Activated CD4-positive, alpha-beta T cell treated with anti-CD3 and anti-CD28 coated beads for 4 hours (primary cell): Measurements from ENCODE around the gene EHD2.
"Not testable (repeated sequence)": the region's sequence is repeated elsewhere in the genome, so short reads cannot be mapped to it uniquely, and the experiment has no call there.

Experiments used
- DNase-seq, 2 donors: peaks; one replicate each; pipeline ENCODE4 v3.0.0-alpha.2; 2020

The EHD2 gene

DNA sequence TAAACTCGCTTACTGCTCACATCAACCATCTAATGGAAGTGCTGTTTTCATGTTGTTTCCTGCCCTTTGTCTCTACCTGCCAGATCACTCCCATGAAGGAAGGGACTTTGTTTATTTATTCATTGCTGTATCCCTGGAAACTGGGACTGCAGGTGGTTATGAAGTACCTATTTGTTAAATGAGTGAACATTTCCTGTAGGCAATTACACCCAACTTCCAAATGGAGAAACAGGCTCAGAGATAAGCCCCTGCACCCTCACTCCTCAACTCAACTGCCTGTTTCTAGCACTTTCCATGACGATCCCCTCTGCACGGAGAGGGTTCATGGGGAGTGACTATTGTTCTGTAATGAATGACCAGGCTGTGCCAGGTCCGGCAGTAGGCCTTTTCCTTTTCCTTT lies 63.3 kb downstream of the EHD2 start:
- no peak for DNase-seq

DNA sequence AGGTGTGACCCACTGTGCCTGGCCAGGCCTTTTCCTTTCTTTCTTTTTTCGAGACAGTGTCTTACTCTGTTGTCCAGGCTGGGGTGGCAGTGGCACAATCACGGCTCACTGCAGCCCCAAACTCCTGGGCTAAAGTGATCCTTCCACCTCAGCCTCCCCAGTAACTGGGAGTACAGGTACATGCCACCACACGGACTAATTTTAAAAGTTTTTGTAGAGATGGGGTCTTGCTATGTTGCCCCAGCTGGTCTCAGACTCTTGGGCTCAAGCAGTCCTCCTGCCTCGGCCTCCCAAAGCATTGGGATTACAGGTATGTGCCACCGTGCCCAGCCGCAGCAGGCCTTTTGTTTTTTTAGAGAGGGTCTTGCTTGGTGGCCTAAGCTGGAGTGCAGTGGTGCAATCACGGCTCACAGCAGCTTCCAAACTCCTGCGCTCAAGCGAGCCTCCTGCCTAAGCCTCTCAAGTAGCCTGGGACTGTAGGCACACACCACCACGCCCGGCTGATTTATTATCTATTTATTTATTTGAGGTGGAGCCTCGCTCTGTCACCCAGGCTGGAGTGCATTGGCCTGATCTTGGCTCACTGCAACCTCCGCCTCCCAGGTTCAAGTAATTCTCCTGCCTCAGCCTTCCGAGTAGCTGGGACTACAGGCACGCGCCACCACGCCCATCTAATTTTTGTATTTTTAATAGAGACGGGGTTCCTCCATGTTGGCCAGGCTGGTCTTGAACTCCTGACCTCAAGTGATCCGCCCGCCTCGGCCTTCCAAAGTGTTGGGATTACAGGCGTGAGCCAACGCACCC lies 64.2 kb downstream of the EHD2 start:
- not testable (repeated sequence) for DNase-seq

DNA sequence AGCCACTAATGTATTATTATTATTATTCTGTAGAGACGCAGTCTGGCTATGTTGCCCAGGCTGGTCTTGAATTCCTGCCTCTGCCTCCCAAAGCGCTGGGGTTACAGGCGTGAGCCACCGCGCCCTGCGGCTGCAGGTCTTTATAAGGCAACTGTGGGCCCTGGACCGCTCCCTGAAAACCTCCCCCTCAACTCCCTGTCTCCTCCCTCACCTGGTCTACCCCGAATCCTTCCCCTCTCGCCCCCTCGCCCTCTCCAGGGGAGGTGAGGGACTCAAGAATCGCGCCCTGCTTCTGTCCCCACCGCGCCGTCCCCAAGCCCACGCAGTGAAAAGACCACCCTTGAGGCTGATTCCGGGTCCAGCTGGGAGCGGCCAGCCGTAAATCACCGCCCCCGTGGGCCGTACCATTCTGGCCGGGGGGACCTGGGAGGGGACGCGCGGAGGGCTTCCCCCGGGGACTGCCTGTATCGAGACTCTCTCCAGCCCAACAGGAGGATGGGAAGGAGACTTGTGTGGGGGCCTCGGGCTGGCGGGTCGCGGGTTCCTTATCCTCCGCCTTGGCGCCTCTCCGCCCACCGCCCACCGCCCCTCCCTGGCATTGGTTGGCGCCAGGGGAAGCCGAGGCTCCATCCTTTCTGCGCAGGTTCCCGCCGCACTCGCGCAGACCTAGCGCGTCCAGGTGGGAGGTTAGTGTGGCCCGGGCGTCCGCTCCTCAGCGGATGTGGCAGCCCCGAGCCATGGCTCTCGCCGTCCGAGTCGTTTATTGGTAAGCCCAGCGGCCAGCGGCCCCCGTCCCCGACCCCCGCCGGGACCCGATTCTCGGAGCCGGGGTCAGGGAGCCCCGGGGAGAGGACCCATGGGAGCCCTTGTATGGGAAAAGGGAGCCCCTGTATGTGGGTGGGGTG lies 65.1 kb downstream of the EHD2 start, which contains the start of gene SELENOW:
TSS of gene SELENOW (plus strand) at position 655 of the 905 bp plus-strand sequence. CDS start at position 738, 83 bp downstream.
- DNase-seq: peak; percentile 76 to 78

DNA sequence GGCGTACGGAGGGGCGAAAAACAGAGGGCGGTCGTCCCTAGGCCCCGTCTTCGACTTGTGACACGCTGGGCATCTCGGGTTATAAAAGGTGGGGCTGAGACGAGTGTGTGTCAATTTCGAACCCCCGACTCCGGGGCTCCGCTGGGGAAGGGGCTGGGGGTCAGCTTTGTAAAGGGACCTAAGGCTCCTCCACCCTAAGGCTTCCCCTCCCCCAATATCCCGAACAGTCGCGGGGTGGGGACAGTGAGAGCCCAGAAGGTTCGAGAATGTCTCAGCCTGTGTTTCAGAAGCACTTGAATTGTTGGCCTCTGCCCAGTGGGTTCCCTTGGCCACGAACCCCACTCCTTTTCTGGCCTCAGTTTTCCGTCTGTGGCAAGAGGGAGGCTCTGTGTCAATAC lies 65.7 kb downstream of the EHD2 start:
- DNase-seq: peak in 1 of 2 donors; percentile 22

DNA sequence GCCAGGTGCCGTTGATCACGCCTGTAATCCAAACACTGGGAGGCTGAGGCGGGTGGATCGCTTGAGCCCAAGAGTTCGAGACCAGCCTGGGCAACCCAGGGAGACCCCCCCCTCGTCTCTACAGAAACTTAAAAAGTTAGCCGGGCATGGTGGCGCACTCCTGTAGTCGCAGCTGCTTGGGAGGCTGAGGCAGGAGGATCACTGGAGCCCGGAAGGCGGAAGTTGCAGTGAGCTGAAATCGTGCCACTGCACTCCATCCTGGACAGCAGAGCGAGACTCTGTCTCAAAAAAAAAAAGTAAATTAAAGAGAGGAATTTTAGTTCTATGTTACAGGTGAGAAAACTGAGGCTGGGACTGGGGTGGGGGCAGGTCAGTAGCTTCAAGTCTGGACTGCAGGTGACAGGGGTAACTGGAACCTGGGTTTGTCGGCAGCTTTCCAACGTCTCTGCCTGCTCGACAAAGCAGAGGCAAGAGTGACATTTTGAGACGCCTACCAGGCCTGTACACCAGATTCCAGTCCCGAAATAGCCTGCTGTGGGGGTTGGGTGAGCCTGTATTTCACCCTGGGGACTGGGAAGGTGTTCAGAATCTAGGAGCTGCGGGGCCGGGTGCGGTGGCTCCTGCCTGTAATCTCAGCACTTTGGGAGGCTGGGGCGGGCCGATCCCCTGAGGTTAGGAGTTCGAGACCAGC lies 66.4 kb downstream of the EHD2 start:
- DNase-seq: no peak

DNA sequence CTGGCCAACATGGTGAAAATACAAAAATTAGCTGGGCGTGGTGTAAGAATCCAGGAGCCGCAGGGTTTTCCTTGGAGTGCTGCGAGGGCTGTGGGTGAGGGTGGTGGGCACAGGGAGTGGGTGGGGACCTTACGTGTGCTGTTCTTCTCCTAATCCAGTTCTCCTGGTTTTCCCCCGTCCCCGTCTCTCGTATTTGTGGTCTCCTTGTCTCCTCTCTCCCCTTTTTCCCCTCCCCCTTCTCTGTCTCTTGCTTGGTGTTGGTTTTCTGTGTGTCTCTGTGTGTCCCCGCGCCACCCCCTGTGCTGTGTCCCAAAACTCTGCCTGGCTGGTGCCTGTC lies 67.0 kb downstream of the EHD2 start:
- no peak for DNase-seq

DNA sequence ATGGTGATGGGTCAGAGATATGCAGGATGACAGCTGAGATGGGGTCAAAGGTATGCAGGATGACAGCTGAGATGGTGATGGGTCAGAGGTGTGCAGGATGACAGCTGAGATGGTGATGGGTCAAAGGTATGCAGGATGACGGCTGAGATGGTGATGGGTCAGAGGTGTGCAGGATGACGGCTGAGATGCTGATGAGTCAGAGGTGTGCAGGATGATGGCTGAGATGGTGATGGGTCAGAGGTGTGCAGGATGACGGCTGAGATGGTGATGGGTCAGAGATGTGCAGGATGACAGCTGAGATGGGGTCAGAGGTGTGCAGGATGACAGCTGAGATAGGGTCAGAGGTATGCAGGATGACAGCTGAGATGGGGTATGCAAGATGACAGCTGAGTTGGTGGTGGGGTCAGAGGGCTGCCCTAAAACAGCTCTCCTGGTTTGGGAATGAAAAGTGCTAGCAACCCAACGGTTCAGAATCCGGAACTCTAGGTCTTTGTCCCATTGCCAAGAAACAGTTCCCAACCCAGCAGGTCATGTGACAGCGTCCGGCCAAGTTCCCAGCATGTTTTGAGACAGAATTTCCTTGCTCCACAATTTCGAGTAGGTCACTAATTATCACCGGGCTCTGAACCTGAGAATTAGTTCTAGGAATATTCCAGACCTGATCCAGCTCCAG lies 68.5 kb downstream of the EHD2 start:
- no peak for DNase-seq

DNA sequence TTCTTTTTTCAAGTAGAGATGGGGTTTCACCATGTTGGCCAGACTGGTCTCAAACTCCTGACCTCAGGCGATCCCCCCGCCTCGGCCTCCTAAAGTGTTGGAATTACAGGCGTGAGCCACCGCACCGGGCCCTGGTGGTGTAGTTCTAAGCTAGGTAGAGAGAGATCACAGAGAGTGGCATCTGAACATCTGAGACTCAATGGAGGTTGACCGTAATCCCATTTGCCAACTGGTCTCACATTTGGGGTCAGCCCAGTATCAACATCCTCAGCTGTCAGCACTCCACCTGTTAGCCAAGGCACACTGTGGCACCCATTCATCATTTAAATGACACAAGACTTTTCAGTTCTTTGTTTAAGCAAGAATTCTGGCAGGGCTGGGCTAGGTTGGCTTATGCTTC lies 73.3 kb downstream of the EHD2 start:
- DNase-seq: no peak

DNA sequence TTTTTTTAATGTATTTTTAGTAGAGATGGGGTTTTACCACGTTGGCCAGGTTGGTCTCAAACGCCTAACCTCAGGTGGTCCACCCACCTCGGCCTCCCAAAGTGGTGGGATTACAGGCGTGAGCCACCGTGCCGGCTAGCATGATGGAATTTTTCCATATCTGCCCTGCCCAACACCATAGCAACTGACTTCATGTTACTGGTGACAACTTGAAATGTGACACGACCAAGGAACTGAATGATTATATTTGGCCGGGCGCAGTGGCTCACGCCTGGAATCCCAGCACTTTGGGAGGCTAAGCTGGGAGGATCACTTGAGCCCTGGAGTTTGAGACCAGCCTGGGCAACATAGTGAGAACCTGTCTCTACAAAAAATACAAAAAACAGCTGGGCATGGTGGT lies 74.1 kb downstream of the EHD2 start:
- not testable (repeated sequence) for DNase-seq

DNA sequence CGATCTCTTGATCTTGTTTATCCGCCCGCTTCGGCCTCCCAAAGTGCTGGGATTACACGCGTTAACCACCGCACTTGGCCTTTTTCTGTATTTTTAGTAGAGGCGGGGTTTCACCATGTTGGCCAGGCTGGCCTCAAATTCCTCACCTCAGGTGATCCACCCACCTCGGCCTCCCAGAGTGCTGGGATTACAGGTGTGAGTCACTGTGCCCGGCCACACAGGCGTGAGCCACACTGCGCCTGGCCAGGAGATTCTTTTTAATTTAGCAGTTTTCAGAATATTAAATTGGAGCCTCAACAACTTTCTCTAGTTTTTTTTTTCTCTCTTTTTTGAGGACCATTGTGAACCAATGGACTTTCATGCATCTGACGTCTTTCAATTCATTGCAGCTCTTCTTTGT lies 76.6 kb downstream of the EHD2 start:
- not testable (repeated sequence) for DNase-seq

DNA sequence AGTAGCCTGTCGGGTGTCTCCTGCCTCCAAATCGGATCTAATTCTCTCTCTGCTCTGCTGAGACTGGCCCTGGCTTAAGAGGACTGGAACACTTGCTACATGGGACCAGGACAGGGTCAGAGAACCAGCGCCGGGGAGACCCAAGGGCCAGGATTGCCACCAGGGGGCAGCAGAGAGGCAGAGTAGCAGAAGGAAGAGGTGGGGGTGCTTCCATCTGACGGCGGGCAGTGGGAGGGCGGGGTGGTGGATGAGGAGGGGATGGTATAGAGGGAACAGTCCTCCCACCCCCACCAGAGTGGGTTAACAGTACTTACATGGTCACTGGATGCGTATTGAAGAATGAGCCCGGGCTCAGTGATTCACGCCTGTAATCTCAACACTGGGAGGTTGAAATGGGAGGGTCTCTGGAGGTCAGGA lies 77.2 kb downstream of the EHD2 start:
- DNase-seq: peak; percentile 84 to 90

DNA sequence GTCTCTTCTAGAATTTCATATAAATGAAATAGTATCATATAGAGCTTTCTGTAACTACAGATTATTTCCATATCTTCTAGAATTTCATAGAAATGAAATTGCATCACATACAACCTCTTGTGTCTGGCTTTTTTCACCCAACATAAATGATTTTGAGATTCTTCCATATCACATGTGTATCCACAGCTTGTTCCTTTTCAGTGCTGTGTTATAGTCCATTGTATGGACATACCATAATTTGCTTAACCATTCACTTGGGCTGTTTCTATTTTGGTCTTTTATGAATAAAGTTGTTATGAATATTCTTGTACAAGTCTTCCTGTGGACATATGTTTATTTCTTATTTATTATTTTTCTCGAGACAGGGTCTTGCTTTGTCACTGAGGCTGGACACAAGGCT lies 79.4 kb downstream of the EHD2 start:
- DNase-seq: no peak
